Psoas muscle (tissue), 8 donors: ENCODE results near the gene ZNF222. TPM values are rescaled to one million over a fixed set of nuclear protein-coding genes. Genes with fewer than 3 reads are reported as not detected.

Experiments
- ATAC-seq, 4 donors: fragments of 200-7000 bp; cut with Tn5 transposase; one replicate each; pipeline ENCODE4 v1.9.1; 2020; ENCODE audit warnings: moderate library complexity in 3 of 4, mild to moderate bottlenecking in 2 of 4
- DNase-seq, 2 donors: peaks; one replicate each; pipeline ENCODE4 v3.0.0-alpha.2; 2020
- H3K27ac ChIP-seq: fragments of 200-600 bp; one replicate; pipeline ENCODE4 v1.8.0; 2022
- H3K27me3 ChIP-seq, 3 donors: fragments of 200-600 bp in 1 of 3; one replicate each; pipeline versions ENCODE4 v1.6.1 to v1.8.0; 2013 to 2022; ENCODE audit warnings: low read length in 2 of 3, mild to moderate bottlenecking in 2 of 3, moderate library complexity in 1 of 3; ENCODE audit not compliant: insufficient read depth in 3 of 3
- H3K36me3 ChIP-seq, 2 donors: fragments of 200-600 bp in 1 of 2; one replicate each; pipeline versions ENCODE4 v1.6.1 to v1.8.0; 2013 to 2022; ENCODE audit warnings: low read depth in 1 of 2, mild to moderate bottlenecking in 1 of 2, moderate library complexity in 1 of 2; ENCODE audit not compliant: insufficient read depth in 1 of 2
- H3K4me1 ChIP-seq: fragments of 200-600 bp; one replicate; pipeline ENCODE4 v1.8.0; 2022
- H3K4me3 ChIP-seq: fragments of 200-600 bp; one replicate; pipeline ENCODE4 v1.8.0; 2022; ENCODE audit warnings: mild to moderate bottlenecking
- H3K9me3 ChIP-seq: fragments of 200-600 bp; one replicate; pipeline ENCODE4 v1.8.0; 2022
- WGBS, 3 donors: extraction: QIAGEN DNeasy Blood & Tissue Kit; methylation state at CpG; one replicate each; pipeline versions ENCODE4 v1.1.6 to v1.1.7; 2013; 5-methylcytosine and 5-hydroxymethylcytosine counted together
- intact Hi-C, 2 donors: fragments of 100-400 bp; cut with DNase I; formaldehyde crosslinking; loops; one replicate each; pipeline versions ENCODE4 v1.11.0 to v1.14.2; 2022
- polyA plus RNA-seq, 3 donors: library from polyadenylated mRNA; stranded (reverse); fragments of 200-250 nt; gene quantifications; one replicate each; pipeline ENCODE4 v1.2.3, GENCODE V29; 2013
- total RNA-seq, 4 donors: library from RNA; stranded (reverse); fragmentation: NEBNext Ultra II Directional in 2 of 4; extraction: Animal tissue kit (Norgen Biotek cat#: 25700) in 2 of 4; gene quantifications; one replicate each; pipeline versions ENCODE4 v1.2.1 to v1.2.4, GENCODE V29; 2021 to 2023
- TF ChIP-seq, protein P1 (sequence below): fragments of 200-600 bp; IDR thresholded peaks from one replicate; pipeline ENCODE4 v1.8.0; 2022; ENCODE audit warnings: antibody characterized with exemption
- donor health status: healthy with polysubstance abuse.
- donor health status: DM: no; HTN: no; CAD: no; lungs with moderate emphysema.
- donor health status: Bipolar disorder and iron deficiency.
- donor health status: healthy.
- donor health status: DM: yes; HTN: yes; CAD: no.
- donor health status: DM: no; HTN: no; CAD: no.
- donor health status: DM: no; HTN: no; CAD: no.
- donor health status: DM: yes; HTN: yes; CAD: no.

The ZNF222 gene
- total and polyA plus RNA-seq, 7 donors, result 0.47 to 4.0 (median 1.9) TPM

DNA sequence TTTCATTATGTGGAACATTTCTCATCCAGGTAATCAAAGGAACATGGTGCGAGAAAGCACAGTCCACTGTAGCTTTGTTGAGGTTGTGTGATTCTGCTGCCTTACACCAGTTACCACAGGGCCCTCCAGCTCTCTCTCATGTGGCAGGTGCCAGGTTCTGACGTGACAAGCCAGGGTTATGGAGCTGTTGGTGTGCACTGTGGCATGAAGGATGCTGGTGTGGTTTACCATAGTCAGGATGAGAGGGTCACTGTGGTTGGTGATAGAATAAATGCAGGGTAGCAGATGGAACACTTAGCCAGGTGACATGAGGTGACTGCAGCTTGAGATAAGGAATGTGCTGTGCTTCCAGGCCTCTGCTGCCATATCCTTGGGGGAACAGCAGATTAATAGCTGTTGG lies 34.0 kb downstream of the ZNF222 start:
- H3K4me1 ChIP-seq, result no peaks in the 10 kb centered on the region
- H3K27me3 ChIP-seq, result no peaks in the 10 kb centered on the region
- no peak for DNase-seq
- TF ChIP-seq, protein P1, sequence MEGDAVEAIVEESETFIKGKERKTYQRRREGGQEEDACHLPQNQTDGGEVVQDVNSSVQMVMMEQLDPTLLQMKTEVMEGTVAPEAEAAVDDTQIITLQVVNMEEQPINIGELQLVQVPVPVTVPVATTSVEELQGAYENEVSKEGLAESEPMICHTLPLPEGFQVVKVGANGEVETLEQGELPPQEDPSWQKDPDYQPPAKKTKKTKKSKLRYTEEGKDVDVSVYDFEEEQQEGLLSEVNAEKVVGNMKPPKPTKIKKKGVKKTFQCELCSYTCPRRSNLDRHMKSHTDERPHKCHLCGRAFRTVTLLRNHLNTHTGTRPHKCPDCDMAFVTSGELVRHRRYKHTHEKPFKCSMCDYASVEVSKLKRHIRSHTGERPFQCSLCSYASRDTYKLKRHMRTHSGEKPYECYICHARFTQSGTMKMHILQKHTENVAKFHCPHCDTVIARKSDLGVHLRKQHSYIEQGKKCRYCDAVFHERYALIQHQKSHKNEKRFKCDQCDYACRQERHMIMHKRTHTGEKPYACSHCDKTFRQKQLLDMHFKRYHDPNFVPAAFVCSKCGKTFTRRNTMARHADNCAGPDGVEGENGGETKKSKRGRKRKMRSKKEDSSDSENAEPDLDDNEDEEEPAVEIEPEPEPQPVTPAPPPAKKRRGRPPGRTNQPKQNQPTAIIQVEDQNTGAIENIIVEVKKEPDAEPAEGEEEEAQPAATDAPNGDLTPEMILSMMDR, result no peak
- H3K4me3 ChIP-seq, result no peak overlapping the region
- H3K27ac ChIP-seq, result no peak overlapping the region
- intact Hi-C loops, result loop anchor here (10.0 kb wide), 2 partner anchors 56 to 246 kb away; partner anchors contain the start of genes ZNF225 (in 1 of the 2) and ZNF235 (in 1 of the 2)
- 91 to 98% (median 93%) methylated on average over 2 of the region's 2 CpGs for WGBS, 3 donors
- H3K9me3 ChIP-seq, result peaks cover 36% of the 10 kb centered on the region
- H3K36me3 ChIP-seq, result peaks cover 32 to 83% of the 10 kb centered on the region in 2 donors
- no peak for ATAC-seq

DNA sequence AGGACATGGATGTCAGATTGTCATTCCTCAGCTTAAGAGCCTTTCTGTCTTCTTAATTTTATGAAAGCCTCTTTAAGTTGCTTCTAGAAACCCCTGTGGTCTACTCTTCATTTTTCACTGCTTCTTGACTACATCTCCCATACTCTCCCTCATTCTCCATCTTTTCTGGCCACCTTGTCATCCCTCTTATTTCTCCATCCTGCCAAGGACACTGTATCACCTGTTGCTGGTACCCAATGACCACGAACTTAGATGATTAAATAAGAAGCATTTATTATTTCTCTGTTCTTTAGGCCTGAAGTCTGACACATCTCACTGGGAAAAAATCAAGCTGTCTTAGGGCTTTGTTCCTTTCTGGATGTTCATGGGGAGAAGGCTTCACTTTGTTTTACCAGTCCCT lies 35.9 kb downstream of the ZNF222 start:
- no peak for DNase-seq
- no peak overlapping the region for H3K27ac ChIP-seq
- 89 to 100% (median 95%) methylated on average over 1 of the region's 1 CpG for WGBS, 3 donors
- no peaks in the 10 kb centered on the region for H3K27me3 ChIP-seq
- H3K4me3 ChIP-seq, result no peak overlapping the region
- H3K9me3 ChIP-seq, result peaks cover 46% of the 10 kb centered on the region
- no peaks in the 10 kb centered on the region for H3K4me1 ChIP-seq
- H3K36me3 ChIP-seq, result peaks cover 32 to 83% of the 10 kb centered on the region in 2 donors
- intact Hi-C loops, result no loop called here
- TF ChIP-seq, protein P1, result no peak
- no peak for ATAC-seq

DNA sequence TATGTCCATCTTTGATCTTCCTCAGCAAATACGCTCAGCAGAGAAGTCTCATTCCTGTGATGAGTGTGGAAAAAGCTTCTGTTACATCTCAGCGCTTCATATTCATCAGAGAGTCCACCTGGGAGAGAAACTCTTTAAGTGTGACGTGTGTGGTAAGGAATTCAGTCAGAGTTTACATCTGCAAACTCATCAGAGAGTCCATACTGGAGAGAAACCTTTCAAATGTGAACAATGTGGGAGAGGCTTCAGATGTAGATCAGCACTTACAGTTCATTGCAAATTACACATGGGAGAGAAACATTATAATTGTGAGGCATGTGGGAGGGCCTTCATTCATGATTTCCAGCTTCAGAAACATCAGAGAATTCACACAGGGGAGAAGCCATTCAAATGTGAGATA lies 41.1 kb downstream of the ZNF222 start:
- Histone ChIP-seq H3K4me1 (peaks cover 2% of the 10 kb centered on the region), H3K4me3 (no peak overlapping the region), H3K36me3 (peaks cover 31 to 68% of the 10 kb centered on the region in 2 donors), H3K9me3 (peaks cover 89% of the 10 kb centered on the region), H3K27me3 (no peaks in the 10 kb centered on the region), H3K27ac (no peak overlapping the region)
- DNase-seq (no peak), ATAC-seq (no peak)
- TF ChIP-seq, protein P1, result no peak
- WGBS, 3 donors, result 67 to 85% (median 79%) methylated on average over 3 of the region's 3 CpGs
- intact Hi-C loops, result no loop called here

DNA sequence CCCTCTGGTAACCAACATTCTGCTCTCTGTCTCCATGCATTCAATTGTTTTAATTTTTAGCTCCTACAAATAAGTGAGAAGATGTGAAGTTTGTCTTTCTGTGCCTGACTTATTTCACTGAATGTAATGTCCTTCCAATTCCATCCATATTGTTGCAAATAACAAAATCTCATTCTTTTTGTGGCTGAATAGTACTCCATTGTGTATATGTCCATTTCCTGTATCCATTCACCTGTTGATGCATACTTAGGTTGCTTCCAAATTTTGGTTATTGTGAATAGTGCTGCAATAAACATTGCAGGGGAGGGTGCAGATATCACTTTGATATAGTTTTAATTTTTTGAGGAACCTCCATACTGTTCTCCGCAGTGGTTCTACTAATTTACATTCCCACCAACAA lies 44.2 kb downstream of the ZNF222 start:
- intact Hi-C loops, result no loop called here
- H3K36me3 ChIP-seq, result peaks cover 13 to 37% of the 10 kb centered on the region in 2 donors
- 86 to 96% (median 89%) methylated on average over 1 of the region's 1 CpG for WGBS, 3 donors

More for the DNA sequence above, 44.2 kb downstream of the ZNF222 start:
- ATAC-seq, result no peak
- no peak overlapping the region for H3K27ac ChIP-seq
- peaks cover 73% of the 10 kb centered on the region for H3K9me3 ChIP-seq
- H3K27me3 ChIP-seq, result no peaks in the 10 kb centered on the region
- H3K4me1 ChIP-seq, result peaks cover 10% of the 10 kb centered on the region
- DNase-seq, result no peak
- TF ChIP-seq, protein P1, result no peak
- H3K4me3 ChIP-seq, result no peak overlapping the region
